NOMO-1 treated with DMSO at 0.1 percent for 48 hours (cell line): Measurements from ENCODE around the gene OVOL1.
"Not testable (repeated sequence)": the region's sequence is repeated elsewhere in the genome, so short reads cannot be mapped to it uniquely, and the experiment has no call there.

Experiments
- DNase-seq: peaks from one replicate; lab custom pipeline; 2025; ENCODE audit not compliant: unreplicated experiment; lab: John Stamatoyannopoulos, UW

OVOL1 gene

DNA sequence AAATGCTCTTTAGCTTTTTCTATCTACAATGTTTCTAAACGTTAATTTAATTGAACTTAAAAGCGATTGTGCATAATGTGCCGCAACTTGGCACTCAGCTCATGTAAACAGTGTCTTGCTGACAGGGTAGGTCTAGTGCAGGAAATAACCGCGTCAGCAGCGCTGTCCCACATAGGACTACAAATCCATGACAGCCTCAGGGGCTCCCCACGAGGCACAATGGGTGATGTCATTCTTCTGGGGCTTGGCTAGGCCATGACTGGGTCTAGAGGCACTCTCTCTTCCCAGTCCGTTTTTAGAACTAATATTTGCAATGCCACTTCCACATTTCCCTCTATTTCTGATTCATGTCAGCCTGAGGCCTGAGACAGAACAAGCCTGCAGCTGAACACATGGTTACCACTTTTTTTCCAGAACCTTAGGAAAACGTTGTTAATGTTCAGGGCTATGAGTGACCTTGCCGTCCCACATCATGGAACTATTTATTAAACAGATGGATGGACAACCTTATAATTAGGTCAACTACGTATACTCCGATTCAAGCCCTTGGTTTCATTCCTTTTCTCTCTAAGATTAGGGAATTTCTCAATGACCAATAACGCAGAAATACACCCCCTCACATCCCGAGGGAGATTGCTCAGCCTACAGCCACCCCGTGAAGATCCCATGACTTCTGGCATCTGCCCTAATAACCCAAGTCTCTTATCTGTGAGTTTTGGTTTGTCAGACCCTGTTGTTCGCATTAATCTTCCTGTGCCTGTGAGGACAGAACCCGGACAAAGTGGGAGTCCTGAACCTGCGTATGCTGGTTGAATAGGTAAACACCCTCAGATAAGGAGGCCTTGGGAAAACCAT is 27.5 kb downstream of the OVOL1 start:
- DNase-seq, result peak; percentile 68

GRCh38 chr11:65814986-65815565 is 28.2 kb downstream of the OVOL1 start:
- no peak for DNase-seq

GRCh38 chr11:65816696-65817095 is 29.8 kb downstream of the OVOL1 start:
- no peak for DNase-seq

GRCh38 chr11:65817312-65817834 is 30.5 kb downstream of the OVOL1 start:
- no peak for DNase-seq

GRCh38 chr11:65817835-65818680 is 31.2 kb downstream of the OVOL1 start:
- DNase-seq, result peak; percentile 87

DNA sequence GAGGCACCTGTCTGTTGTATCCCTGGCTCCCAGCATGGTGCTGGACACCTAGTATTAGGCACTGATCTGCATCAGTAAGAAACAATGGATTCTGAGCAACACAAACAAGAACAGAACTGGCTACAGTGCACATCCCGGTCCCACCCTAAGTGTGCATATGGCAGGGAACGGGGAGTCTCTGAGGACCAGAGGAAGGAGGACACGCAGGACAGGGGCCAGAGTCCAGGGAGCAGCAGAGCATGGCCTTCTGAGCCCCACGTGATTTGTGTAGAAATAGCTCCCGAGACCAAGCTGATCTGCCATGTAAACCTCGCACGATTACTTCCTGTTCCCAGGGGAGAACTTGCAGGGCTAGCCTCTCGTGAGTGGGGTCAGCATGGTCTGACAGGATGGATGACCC is 34.2 kb downstream of the OVOL1 start:
- peak; percentile 8 for DNase-seq

GRCh38 chr11:65822776-65823528 is 36.1 kb downstream of the OVOL1 start:
- no peak for DNase-seq

DNA sequence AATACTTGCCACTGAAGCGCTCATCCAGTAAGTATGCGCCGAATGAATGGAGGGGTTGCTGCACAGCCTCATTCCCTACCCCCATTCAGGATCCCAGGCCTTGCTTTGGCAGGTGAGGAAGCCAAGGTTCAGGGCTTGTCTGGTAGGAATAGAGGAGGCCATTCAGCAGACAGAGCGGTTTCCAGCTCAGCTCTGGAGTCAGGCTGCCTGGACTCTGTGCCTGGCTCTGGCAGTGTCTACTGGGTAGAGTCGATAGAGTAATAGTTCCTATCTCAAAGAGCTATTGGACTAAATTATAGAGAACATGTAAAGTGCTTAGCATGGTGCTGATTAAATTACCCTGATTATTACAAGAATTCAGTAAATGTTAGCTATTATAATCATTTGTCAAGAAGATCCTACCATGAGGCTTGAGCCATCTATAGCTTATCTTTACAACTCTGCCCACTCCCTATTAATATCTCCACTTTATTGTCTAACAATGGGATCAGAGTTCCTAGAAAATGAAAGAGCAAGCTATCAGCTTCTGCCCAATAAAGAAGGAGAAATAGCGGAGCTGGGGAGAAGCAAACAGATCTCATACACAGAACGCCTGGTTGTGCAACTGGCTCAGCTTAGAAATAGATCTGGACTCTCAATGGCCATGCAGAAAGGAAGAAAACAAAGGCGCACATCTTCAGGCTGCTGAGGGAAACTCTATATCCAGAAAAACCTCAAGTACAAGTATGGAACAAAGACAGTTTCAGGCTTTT is 40.3 kb downstream of the OVOL1 start:
- peak; percentile 12 for DNase-seq

- DNase-seq, result no peak
Observed at GRCh38 chr11:65829459-65829858, 42.6 kb downstream of the OVOL1 start.

DNA sequence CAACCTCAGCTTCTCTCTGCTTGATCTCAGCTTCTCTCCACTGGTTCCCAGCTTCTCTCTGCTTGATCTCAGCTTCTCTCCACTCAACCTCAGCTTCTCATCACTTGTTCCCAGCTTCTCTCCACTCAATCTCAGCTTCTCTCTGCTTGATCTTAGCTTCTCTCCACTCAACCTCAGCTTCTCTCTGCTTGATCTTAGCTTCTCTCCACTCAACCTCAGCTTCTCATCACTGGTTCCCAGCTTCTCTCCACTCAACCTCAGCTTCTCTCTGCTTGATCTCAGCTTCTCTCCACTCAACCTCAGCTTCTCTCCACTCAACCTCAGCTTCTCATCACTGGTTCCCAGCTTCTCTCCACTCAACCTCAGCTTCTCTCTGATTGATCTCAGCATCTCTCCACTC is 45.4 kb downstream of the OVOL1 start:
- not testable (repeated sequence) for DNase-seq

DNA sequence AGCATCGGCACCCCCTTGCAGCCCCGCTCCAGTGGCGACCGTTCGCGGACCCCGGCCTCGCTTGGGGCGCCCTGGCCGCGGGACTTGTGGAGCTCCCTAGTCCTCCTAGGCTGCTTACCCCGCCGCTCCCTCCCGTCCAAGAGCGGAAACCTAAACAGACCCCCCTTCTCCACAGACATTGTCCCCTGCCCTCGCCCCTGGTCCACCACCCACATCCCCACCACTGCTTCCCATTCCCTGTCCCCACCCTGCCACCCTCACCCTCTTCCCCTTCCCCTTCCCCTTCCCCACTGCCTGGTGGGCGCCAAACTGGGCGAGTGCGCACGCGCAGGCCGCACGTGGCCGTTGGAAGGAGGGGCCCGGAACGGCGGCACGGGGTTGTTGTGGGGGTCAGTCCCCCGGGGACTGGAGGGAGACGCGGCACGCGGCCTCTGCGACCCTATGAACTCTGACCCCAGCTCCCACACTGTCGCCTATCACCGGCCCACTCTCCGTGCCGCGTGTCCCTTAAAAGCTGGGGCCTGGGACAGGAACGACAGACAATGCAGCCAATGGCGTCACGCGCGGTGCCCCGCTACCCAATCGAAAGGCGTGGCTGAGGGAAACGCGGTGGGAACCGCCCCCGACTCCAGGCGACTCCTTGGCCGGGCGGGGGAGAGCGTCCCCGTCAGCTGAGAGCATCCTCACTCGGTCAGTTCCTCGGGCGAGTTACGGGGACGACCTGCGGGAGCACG is 46.6 kb downstream of the OVOL1 start, which contains the start of gene SNX32:
Gene SNX32 (plus strand): TSS at position 667 of the 734 bp plus-strand sequence. CDS start 103 bp downstream, outside the sequence.
- peak; percentile 96 for DNase-seq

DNA sequence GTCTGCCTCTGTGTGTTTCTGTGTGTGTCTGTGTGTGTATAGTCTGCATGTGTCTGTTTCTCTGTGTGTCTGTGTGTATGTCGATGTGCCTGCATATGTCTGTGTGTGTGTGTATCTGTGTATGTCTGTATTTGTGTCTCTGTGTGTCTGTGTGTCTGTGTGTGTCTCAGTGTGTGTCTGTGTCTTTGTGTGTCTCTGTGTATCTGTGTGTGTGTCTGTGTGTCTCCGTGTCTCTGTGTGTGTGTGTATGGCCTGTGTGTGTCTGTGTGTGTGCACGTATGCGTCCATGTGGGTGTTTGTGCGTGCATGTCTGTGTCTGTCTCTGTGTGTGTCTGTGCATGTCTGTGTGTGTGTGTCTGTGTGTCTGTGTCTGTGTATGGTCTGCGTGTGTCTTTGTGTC is 47.3 kb downstream of the OVOL1 start:
- DNase-seq, result no peak

DNA sequence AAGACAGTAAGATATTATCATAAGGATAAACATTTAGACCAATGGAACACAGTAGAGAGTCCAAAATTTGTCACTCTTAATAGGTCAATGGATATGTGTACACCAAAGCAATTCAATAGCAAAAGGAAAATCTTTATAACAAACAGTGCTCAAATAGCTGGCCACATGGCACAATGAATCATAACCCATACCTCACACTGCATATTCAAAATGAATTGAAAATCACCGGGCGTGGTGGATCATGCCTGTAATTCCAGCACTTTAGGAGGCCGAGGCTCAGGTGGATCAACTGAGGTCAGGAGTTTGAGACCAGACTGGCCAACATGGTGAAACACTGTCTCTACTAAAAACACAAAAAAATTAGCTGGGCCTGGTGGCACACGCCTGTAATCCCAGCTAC is 55.3 kb downstream of the OVOL1 start:
- DNase-seq, result no peak

GRCh38 chr11:65843811-65844210 is 56.9 kb downstream of the OVOL1 start:
- no peak for DNase-seq

DNA sequence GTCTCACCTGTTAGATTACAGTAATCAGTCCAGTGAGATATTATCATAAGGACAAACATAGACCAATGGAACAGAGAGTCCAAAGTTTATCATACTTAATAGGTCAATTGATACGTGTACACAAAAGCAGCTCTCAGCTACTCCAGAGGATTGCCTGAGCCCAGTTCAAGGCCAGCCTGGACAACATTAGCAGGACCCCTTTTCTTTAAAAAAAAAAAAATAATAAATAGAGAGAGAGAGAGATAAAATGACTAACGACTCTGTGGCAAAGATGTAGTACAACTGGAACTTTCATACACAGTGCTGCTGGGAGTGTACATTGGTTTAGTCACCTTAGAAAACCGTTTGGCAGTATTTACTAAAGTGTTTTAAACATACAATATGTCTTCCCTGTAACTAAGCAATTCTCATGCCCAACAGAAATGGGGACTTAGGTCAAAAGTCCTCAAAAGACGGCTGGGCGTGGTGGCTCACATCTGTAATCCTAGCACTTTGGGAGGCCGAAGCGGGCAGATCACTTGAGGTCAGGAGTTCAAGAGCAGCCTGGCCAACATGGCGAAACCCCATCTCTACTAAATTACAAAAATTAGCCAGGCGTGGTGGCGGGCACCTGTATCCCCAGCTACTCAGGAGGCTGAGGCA is 57.5 kb downstream of the OVOL1 start:
- DNase-seq, result no peak
